GM23338 (cell line): ENCODE results near the gene MXRA8. TPM values are rescaled to one million over a fixed set of nuclear protein-coding genes. Genes with fewer than 3 reads are reported as not detected.

ENCODE experiments used
- ATAC-seq: fragments of 200-7000 bp; cut with Tn5 transposase; 3 replicates; pipeline ENCODE4 v1.9.1; 2020
- DNase-seq: peaks from one replicate; pipeline ENCODE4 v3.0.0-alpha.2; 2015; ENCODE audit warnings: low spot score
- H2AFZ ChIP-seq: fragments of 200-600 bp; sonication (generic); 2 replicates; pipeline ENCODE4 v1.8.0; 2016; ENCODE audit warnings: antibody characterized with exemption, mild to moderate bottlenecking, moderate library complexity
- H3F3A ChIP-seq: fragments of 200-600 bp; sonication (generic); replicated peaks from 2 replicates; pipeline ENCODE4 v1.8.0; 2017; ENCODE audit warnings: antibody characterized with exemption, mixed run types, low read depth
- H3K27ac ChIP-seq: fragments of 200-600 bp; sonication (generic); 2 replicates; pipeline ENCODE4 v1.6.1; 2016; ENCODE audit warnings: low read depth
- H3K27me3 ChIP-seq: fragments of 200-600 bp; sonication (generic); 2 replicates; pipeline ENCODE4 v1.8.0; 2016; ENCODE audit warnings: mild to moderate bottlenecking, mixed run types, moderate library complexity; ENCODE audit not compliant: insufficient read depth
- H3K36me3 ChIP-seq: fragments of 200-600 bp; sonication (generic); 2 replicates; pipeline ENCODE4 v1.8.0; 2016; ENCODE audit warnings: mild to moderate bottlenecking; ENCODE audit not compliant: insufficient read depth
- H3K4me1 ChIP-seq: fragments of 200-600 bp; sonication (generic); 2 replicates; pipeline ENCODE4 v1.8.0; 2016; ENCODE audit warnings: mild to moderate bottlenecking, moderate library complexity; ENCODE audit not compliant: insufficient read depth
- H3K4me2 ChIP-seq: fragments of 200-600 bp; sonication (generic); 2 replicates; pipeline ENCODE4 v1.7.1; 2017; ENCODE audit warnings: mixed run types
- H3K4me3 ChIP-seq: fragments of 200-600 bp; sonication (generic); 2 replicates; pipeline ENCODE4 v1.6.1; 2016; ENCODE audit warnings: mixed run types
- H3K79me2 ChIP-seq: fragments of 200-600 bp; sonication (generic); replicated peaks from 2 replicates; pipeline ENCODE4 v1.8.0; 2017; ENCODE audit warnings: mild to moderate bottlenecking; ENCODE audit not compliant: insufficient read depth
- H3K9me2 ChIP-seq: fragments of 200-600 bp; sonication (generic); 2 replicates; pipeline ENCODE4 v1.8.0; 2017; ENCODE audit not compliant: insufficient read depth
- H4K20me1 ChIP-seq: fragments of 200-600 bp; sonication (generic); replicated peaks from 2 replicates; pipeline ENCODE4 v1.8.0; 2017; ENCODE audit warnings: mild to moderate bottlenecking; ENCODE audit not compliant: insufficient read depth
- H3K27ac Mint-ChIP-seq: 2 replicates; pipeline ENCODE4 v1.8.0; 2020; ENCODE audit warnings: inconsistent platforms, mild to moderate bottlenecking, moderate library complexity, mixed read lengths
- H3K27me3 Mint-ChIP-seq: 3 replicates; pipeline ENCODE4 v1.8.0; 2022; ENCODE audit warnings: low read depth, mild to moderate bottlenecking, moderate library complexity, mixed read lengths, inconsistent platforms; ENCODE audit not compliant: insufficient read depth, poor library complexity
- H3K36me3 Mint-ChIP-seq: 3 replicates; pipeline ENCODE4 v1.8.0; 2021; ENCODE audit warnings: low read depth, mild to moderate bottlenecking, inconsistent platforms, moderate library complexity, mixed read lengths
- H3K4me1 Mint-ChIP-seq: 3 replicates; pipeline ENCODE4 v1.8.0; 2020; ENCODE audit warnings: mild to moderate bottlenecking, inconsistent platforms, mixed read lengths
- H3K4me3 Mint-ChIP-seq: 3 replicates; pipeline ENCODE4 v1.8.0; 2021; ENCODE audit warnings: moderate library complexity, mild to moderate bottlenecking, inconsistent platforms, mixed read lengths
- H3K9me3 Mint-ChIP-seq: 3 replicates; pipeline ENCODE4 v1.8.0; 2020; ENCODE audit warnings: moderate library complexity, mild to moderate bottlenecking, inconsistent platforms, mixed read lengths
- EZH2 ChIP-seq: fragments of 200-600 bp; sonication (generic); IDR thresholded peaks from one replicate; pipeline ENCODE4 v1.8.0; 2017; ENCODE audit warnings: antibody characterized with exemption, mild to moderate bottlenecking, low read depth; ENCODE audit not compliant: unreplicated experiment
- EZH2phosphoT487 ChIP-seq: fragments of 200-600 bp; sonication (generic); IDR thresholded peaks from one replicate; pipeline ENCODE4 v1.8.1; 2018; ENCODE audit warnings: antibody characterized with exemption; ENCODE audit not compliant: unreplicated experiment
- NANOG ChIP-seq: IDR thresholded peaks from 2 replicates; pipeline ENCODE4 v1.6.1; 2016; ENCODE audit warnings: antibody characterized with exemption, borderline replicate concordance
- POLR2AphosphoS5 ChIP-seq: IDR thresholded peaks from 2 replicates; pipeline ENCODE4 v1.6.1; 2016; ENCODE audit warnings: antibody characterized with exemption, low read depth
- ZNF114 ChIP-seq: fragments of 250-450 bp; sonication (Bioruptor Pico); IDR thresholded peaks from 2 replicates; pipeline ENCODE4 v1.5.0; 2020; ENCODE audit warnings: mild to moderate bottlenecking, moderate library complexity
- polyA plus RNA-seq: library from polyadenylated mRNA; unstranded; fragments of >200 nt; fragmentation: Nextera tagmentation; extraction: Ambion mirVana; gene quantifications from 2 replicates; pipeline ENCODE4 v1.2.1, GENCODE V29; 2016
- total RNA-seq: library from RNA; depleted of rRNA; stranded (reverse); fragments of >200 nt; shearing (Covaris generic); gene quantifications from 2 replicates; pipeline ENCODE4 v1.2.3, GENCODE V29; 2014
- TF ChIP-seq, protein P1 (sequence below): fragments of 250-450 bp; sonication (Bioruptor Pico); IDR thresholded peaks from 2 replicates; pipeline ENCODE4 v1.5.0; 2020; ENCODE audit warnings: mild to moderate bottlenecking, moderate library complexity
- TF ChIP-seq, protein P2 (sequence below): IDR thresholded peaks from 2 replicates; pipeline ENCODE4 v1.6.1; 2016; ENCODE audit warnings: antibody characterized with exemption
- TF ChIP-seq, protein P3 (sequence below): IDR thresholded peaks from one replicate; pipeline ENCODE4 v1.6.1; 2018; ENCODE audit warnings: antibody characterized with exemption; ENCODE audit not compliant: unreplicated experiment

Gene MXRA8
- total and polyA plus RNA-seq, 2 experiments from 2014 or later, result 9.1 to 17.2 TPM

DNA sequence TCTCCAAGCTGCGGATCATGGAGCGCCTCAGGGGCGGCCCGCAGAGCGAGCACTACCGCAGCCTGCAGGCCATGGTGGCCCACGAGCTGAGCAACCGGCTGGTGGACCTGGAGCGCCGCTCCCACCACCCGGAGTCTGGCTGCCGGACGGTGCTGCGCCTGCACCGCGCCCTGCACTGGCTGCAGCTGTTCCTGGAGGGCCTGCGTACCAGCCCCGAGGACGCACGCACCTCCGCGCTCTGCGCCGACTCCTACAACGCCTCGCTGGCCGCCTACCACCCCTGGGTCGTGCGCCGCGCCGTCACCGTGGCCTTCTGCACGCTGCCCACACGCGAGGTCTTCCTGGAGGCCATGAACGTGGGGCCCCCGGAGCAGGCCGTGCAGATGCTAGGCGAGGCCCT, 31.1 kb downstream of the MXRA8 start (continued):
- TF ChIP-seq, protein P1, sequence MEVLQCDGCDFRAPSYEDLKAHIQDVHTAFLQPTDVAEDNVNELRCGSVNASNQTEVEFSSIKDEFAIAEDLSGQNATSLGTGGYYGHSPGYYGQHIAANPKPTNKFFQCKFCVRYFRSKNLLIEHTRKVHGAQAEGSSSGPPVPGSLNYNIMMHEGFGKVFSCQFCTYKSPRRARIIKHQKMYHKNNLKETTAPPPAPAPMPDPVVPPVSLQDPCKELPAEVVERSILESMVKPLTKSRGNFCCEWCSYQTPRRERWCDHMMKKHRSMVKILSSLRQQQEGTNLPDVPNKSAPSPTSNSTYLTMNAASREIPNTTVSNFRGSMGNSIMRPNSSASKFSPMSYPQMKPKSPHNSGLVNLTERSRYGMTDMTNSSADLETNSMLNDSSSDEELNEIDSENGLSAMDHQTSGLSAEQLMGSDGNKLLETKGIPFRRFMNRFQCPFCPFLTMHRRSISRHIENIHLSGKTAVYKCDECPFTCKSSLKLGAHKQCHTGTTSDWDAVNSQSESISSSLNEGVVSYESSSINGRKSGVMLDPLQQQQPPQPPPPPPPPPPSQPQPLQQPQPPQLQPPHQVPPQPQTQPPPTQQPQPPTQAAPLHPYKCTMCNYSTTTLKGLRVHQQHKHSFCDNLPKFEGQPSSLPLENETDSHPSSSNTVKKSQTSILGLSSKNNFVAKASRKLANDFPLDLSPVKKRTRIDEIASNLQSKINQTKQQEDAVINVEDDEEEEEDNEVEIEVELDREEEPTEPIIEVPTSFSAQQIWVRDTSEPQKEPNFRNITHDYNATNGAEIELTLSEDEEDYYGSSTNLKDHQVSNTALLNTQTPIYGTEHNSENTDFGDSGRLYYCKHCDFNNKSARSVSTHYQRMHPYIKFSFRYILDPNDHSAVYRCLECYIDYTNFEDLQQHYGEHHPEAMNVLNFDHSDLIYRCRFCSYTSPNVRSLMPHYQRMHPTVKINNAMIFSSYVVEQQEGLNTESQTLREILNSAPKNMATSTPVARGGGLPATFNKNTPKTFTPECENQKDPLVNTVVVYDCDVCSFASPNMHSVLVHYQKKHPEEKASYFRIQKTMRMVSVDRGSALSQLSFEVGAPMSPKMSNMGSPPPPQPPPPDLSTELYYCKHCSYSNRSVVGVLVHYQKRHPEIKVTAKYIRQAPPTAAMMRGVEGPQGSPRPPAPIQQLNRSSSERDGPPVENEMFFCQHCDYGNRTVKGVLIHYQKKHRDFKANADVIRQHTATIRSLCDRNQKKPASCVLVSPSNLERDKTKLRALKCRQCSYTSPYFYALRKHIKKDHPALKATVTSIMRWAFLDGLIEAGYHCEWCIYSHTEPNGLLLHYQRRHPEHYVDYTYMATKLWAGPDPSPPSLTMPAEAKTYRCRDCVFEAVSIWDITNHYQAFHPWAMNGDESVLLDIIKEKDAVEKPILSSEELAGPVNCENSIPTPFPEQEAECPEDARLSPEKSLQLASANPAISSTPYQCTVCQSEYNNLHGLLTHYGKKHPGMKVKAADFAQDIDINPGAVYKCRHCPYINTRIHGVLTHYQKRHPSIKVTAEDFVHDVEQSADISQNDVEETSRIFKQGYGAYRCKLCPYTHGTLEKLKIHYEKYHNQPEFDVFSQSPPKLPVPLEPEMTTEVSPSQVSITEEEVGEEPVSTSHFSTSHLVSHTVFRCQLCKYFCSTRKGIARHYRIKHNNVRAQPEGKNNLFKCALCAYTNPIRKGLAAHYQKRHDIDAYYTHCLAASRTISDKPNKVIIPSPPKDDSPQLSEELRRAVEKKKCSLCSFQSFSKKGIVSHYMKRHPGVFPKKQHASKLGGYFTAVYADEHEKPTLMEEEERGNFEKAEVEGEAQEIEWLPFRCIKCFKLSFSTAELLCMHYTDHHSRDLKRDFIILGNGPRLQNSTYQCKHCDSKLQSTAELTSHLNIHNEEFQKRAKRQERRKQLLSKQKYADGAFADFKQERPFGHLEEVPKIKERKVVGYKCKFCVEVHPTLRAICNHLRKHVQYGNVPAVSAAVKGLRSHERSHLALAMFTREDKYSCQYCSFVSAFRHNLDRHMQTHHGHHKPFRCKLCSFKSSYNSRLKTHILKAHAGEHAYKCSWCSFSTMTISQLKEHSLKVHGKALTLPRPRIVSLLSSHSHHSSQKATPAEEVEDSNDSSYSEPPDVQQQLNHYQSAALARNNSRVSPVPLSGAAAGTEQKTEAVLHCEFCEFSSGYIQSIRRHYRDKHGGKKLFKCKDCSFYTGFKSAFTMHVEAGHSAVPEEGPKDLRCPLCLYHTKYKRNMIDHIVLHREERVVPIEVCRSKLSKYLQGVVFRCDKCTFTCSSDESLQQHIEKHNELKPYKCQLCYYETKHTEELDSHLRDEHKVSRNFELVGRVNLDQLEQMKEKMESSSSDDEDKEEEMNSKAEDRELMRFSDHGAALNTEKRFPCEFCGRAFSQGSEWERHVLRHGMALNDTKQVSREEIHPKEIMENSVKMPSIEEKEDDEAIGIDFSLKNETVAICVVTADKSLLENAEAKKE (CRISPR knock-in tag), result no peak
- TF ChIP-seq EZH2phosphoT487 (no peak), EZH2 (no peak)
- TF ChIP-seq, protein P2, sequence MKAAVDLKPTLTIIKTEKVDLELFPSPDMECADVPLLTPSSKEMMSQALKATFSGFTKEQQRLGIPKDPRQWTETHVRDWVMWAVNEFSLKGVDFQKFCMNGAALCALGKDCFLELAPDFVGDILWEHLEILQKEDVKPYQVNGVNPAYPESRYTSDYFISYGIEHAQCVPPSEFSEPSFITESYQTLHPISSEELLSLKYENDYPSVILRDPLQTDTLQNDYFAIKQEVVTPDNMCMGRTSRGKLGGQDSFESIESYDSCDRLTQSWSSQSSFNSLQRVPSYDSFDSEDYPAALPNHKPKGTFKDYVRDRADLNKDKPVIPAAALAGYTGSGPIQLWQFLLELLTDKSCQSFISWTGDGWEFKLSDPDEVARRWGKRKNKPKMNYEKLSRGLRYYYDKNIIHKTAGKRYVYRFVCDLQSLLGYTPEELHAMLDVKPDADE, result no peak

- H3K27me3 ChIP-seq, result no peaks in the 10 kb centered on the region
- no peak overlapping the region for H3K27ac ChIP-seq
- Mint-ChIP-seq H3K4me1 (peaks cover 11% of the 10 kb centered on the region), H3K27me3 (peaks cover 20% of the 10 kb centered on the region), H3K4me3 (peak overlapping the region; percentile 46), H3K9me3 (no peaks in the 10 kb centered on the region; the same call in 2 of the 3 replicates), H3K27ac (no peak overlapping the region), H3K36me3 (peaks cover 15% of the 10 kb centered on the region; the same call in 2 of the 3 replicates)
- no peaks in the 10 kb centered on the region for H3K4me1 ChIP-seq
- H3K4me3 ChIP-seq, result no peak overlapping the region
- peaks cover 33% of the 10 kb centered on the region for H3K79me2 ChIP-seq
- peaks cover 15% of the 10 kb centered on the region; the same call in 1 of the 2 replicates for H3F3A ChIP-seq
- H3K36me3 ChIP-seq, result no peaks in the 10 kb centered on the region
- H4K20me1 ChIP-seq, result peaks cover 5% of the 10 kb centered on the region; the same call in 1 of the 2 replicates
- H3K4me2 ChIP-seq, result no peak overlapping the region
- DNase-seq, result no peak
- no peaks in the 10 kb centered on the region for H3K9me2 ChIP-seq
- H2AFZ ChIP-seq, result no peak overlapping the region
- ATAC-seq, result no peak
- TF ChIP-seq ZNF114 (no peak), NANOG (no peak), POLR2AphosphoS5 (no peak)
- TF ChIP-seq, protein P3, sequence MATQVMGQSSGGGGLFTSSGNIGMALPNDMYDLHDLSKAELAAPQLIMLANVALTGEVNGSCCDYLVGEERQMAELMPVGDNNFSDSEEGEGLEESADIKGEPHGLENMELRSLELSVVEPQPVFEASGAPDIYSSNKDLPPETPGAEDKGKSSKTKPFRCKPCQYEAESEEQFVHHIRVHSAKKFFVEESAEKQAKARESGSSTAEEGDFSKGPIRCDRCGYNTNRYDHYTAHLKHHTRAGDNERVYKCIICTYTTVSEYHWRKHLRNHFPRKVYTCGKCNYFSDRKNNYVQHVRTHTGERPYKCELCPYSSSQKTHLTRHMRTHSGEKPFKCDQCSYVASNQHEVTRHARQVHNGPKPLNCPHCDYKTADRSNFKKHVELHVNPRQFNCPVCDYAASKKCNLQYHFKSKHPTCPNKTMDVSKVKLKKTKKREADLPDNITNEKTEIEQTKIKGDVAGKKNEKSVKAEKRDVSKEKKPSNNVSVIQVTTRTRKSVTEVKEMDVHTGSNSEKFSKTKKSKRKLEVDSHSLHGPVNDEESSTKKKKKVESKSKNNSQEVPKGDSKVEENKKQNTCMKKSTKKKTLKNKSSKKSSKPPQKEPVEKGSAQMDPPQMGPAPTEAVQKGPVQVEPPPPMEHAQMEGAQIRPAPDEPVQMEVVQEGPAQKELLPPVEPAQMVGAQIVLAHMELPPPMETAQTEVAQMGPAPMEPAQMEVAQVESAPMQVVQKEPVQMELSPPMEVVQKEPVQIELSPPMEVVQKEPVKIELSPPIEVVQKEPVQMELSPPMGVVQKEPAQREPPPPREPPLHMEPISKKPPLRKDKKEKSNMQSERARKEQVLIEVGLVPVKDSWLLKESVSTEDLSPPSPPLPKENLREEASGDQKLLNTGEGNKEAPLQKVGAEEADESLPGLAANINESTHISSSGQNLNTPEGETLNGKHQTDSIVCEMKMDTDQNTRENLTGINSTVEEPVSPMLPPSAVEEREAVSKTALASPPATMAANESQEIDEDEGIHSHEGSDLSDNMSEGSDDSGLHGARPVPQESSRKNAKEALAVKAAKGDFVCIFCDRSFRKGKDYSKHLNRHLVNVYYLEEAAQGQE, result no peak
Measured at GRCh38 chr1:1326075-1326605, 32.2 kb downstream of the MXRA8 start.
